Stimulated activated naive CD4-positive, alpha-beta T cell treated with Interleukin-2 at 50 U/mL for 16 hours (primary cell): ENCODE results near the gene BPTF.
"Not testable (repeated sequence)": the region's sequence is repeated elsewhere in the genome, so short reads cannot be mapped to it uniquely, and the experiment has no call there.

ENCODE experiments used
- DNase-seq: peaks from one replicate; lab custom pipeline; 2025; lab: John Stamatoyannopoulos, UW

The BPTF gene

DNA sequence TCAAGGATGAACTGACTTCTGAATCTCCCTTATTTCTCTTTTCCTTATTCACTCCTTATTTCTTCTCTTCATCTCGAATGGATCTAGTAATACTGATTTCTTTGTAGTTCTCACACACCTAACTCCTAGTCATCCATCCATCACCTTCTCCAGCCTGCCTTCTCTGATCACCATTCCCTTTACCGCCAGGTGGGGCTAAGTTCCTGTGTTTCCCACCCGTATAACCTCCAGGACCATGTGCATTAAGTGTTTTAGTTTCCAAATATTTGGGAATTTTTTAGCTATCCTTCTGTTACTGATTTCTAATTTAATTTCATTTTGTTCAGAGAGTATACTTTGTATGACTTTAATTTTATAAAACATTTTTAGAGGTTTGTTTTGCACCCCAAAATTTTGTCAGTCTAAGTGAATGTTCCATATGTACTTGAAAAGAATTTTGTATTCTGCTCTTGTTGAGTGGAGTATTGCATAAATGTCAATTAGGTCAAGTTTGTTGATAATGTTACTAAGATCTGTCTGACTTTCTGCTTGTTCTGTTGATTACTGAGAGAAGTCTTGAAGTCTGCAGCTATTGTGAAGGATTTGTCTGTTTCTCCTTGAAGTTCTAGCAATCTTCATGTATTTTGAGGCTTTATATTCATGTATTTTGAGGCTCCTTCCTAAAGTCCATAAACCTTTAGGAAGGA lies 8.8 kb downstream of the BPTF start:
- no peak for DNase-seq

DNA sequence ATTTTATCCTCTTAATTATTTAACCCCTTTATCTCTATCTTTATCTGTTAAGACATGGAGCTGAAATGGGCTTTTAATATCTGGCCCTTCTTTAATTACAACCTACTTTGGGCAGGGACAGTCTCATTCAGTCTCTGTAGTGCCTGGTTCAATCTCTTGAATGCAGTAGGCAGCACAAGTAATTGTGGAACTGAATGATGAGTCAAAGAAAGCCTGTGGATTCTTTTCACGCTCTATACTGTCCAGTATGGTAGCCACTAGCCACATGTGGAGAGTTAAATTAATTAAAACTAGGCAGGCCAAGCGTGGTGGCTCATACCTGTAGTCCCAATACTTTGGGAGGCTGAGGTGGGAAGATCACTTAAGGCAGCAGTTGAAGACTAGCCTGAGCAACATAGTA lies 9.3 kb downstream of the BPTF start:
- DNase-seq, result no peak

DNA sequence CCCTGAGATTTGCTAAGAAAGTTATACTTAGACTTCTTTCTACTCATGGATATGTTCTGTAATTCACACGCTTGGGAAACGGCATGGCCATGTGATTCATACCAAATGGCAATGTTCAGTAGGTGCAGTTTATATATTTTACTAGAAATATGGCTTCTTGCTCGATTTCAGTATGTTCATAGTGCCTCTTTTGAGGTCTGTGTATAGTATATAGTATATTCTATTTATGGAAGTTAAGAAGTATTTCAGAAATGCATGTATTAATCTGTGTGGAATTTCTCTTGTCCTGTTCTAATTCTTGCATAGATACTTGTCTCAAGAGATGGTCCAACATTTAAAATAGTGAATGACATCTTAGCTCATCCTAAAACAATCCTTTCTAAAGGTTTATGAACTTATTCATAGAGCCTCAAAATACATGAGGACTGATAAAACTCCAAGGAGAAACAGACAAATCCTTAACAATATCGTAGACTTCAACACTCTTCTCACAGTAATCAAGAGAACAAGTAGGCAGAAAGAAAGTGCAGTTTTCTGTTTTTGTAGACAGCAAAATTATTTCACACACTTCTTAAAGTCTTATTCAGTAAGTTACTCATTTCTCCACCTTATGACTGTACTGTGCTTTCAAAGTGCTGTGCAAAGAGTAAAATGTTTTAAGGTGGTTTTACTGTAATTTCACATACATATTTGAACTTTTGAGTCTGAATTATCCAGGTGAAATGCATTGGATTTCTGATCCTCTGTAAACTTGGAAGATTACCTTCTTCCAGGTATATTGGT lies 11.1 kb downstream of the BPTF start:
- DNase-seq, result no peak

- no peak for DNase-seq
Observed at GRCh38 chr17:67837965-67838364, 12.7 kb downstream of the BPTF start.

- no peak for DNase-seq
Observed at GRCh38 chr17:67838538-67838937, 13.2 kb downstream of the BPTF start.

- no peak for DNase-seq
Observed at GRCh38 chr17:67841992-67842391, 16.7 kb downstream of the BPTF start.

- DNase-seq, result no peak
Observed at GRCh38 chr17:67842648-67843047, 17.3 kb downstream of the BPTF start.

- no peak for DNase-seq
Observed at GRCh38 chr17:67845374-67845773, 20.1 kb downstream of the BPTF start.

GRCh38 chr17:67848189-67848588 lies 22.9 kb downstream of the BPTF start:
- DNase-seq, result not testable (repeated sequence)

DNA sequence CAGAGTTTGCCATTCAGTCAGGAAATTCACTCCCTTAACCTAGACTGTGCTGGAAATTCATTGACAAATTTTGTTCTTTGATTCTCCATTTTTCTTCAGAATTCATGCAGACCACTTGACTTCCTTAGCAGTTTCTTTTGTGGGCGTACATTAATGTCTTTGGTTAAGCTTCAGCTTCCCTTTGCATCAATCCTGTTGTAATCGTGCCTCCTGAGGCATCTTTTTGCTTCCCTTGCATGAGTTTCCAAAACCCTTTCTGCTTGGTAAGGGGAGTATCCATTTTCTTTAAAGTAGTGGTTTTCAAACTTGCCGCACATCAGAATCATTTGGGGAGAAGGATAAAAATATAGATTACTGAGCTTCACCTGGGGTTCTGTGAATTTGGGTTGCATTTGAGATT lies 23.5 kb downstream of the BPTF start:
- DNase-seq, result not testable (repeated sequence)

- no peak for DNase-seq
Observed at GRCh38 chr17:67850991-67851631, 25.8 kb downstream of the BPTF start.

DNA sequence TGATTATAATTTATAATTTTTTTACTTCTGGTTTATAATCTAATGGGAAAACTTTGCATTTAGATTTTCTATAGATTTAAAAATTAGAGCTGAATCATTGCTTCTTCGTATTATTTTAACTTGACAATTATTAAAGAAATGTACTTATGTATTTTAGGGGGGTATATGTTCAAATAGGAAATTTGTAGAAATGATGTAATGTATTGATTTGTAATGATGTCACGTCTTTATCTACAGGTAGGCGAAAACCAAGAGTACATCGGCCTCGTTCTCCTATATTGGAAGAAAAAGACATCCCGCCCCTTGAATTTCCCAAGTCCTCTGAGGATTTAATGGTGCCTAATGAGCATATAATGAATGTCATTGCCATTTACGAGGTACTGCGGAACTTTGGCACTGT lies 28.4 kb downstream of the BPTF start:
- DNase-seq, result no peak

- no peak for DNase-seq
Observed at GRCh38 chr17:67854378-67854777, 29.1 kb downstream of the BPTF start.

GRCh38 chr17:67855504-67856324 lies 30.4 kb downstream of the BPTF start:
- DNase-seq, result no peak

DNA sequence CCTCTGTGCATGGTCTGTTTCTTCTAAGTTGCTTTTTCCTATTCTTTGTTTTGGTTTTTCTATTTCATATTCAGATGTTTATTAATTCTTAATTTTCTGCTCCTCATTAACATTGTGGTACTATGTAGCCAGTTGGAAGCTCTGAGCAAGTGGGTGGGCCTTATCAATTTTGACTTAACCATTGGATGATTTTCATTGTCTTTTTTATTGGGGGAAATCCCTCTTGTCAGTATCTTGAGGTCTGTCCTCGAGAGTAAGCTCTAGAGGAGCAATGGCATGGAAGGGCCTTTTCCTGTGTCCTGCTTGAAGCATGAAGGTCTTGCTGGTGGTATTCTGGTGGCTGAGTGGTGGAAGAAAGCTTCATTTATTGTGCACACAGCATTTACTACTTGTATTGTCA lies 31.1 kb downstream of the BPTF start:
- DNase-seq, result not testable (repeated sequence)

DNA sequence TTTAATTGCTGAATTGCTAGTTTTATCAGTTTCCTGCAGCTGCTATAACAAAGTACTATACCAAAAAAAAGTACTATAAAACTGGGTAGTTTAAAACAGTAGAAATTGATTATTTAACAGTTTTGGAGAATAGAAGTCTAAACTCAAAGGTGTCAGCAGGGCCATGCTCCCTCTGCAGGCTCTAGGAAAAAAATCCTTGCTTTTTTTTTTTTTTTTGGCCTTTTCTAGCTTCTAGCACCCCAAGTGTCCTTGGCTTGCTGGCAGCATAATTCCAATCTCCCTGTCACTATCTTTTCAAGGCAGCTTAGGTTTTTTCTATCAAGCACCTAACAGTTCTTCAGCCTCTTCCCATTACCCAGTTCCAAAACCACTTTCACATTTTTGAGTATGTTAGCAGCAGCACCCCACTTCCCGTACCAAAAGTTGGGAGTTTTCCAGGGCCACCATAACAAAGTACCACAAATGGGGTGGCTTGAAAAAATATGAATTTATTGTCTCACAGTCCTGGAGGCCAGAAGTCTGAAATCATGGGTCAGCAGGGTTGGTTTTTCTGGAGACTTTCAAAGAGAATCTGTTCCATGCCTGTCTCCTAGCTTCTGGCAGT lies 37.4 kb downstream of the BPTF start:
- DNase-seq, result no peak

- DNase-seq, result no peak
Observed at GRCh38 chr17:67863624-67864247, 38.4 kb downstream of the BPTF start.

GRCh38 chr17:67865438-67865837 lies 40.1 kb downstream of the BPTF start:
- DNase-seq, result no peak

GRCh38 chr17:67867591-67867990 lies 42.3 kb downstream of the BPTF start:
- no peak for DNase-seq

DNA sequence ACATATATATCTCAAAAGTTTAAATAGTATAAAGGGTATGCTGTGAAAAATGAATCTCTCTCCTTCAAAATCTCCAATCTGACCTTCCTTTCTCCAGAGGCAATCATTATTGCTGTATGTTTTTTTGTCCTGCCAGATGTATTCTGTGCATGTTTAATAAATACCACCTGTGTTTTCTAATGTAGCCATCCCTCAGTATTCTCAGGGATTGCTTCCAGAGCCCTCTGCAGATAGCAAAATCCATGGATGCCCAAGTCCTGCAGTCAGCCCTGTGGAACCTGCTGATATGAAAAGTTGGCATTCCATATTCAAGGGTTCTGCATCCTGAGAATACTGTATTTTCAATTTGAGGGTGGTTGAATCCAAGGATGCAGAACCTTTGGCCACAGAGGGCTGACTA lies 42.9 kb downstream of the BPTF start:
- DNase-seq, result no peak

- DNase-seq, result no peak
Observed at GRCh38 chr17:67879662-67880061, 54.4 kb downstream of the BPTF start.
